Upper lobe of left lung (tissue), 6 donors: ENCODE measurements around the gene CRYZL1. TPM values are rescaled to one million over a fixed set of nuclear protein-coding genes. Genes with fewer than 3 reads are reported as not detected.
A peak's percentile ranks its signal among the peaks of the same experiment; 100 is the strongest.

Experiments
- ATAC-seq, 2 donors: fragments of 200-7000 bp; cut with Tn5 transposase; one replicate each; pipeline ENCODE4 v1.9.1; 2022; ENCODE audit warnings: mild to moderate bottlenecking in 2 of 2, moderate library complexity in 2 of 2; ENCODE audit not compliant: low FRiP score in 2 of 2
- DNase-seq, 2 donors: peaks; one replicate each; pipeline ENCODE4 v3.0.0-alpha.2; 2019 to 2020
- H3K27ac ChIP-seq, 4 donors: fragments of 200-600 bp; sonication (generic); one replicate each; pipeline ENCODE4 v1.5.1; 2016 to 2019
- H3K27me3 ChIP-seq, 4 donors: fragments of 200-600 bp; sonication (generic); one replicate each; pipeline ENCODE4 v1.5.1; 2017 to 2019
- H3K36me3 ChIP-seq, 4 donors: fragments of 200-600 bp; sonication (generic); one replicate each; pipeline ENCODE4 v1.5.1; 2016 to 2019
- H3K4me1 ChIP-seq, 4 donors: fragments of 200-600 bp; sonication (generic); one replicate each; pipeline ENCODE4 v1.5.1; 2018 to 2019
- H3K4me3 ChIP-seq, 4 donors: fragments of 200-600 bp; sonication (generic); one replicate each; pipeline ENCODE4 v1.5.1; 2017 to 2019; ENCODE audit warnings: mild to moderate bottlenecking in 2 of 4, moderate library complexity in 1 of 4
- H3K9me3 ChIP-seq, 4 donors: fragments of 200-600 bp; sonication (generic); one replicate each; pipeline ENCODE4 v1.5.1; 2018 to 2019
- CTCF ChIP-seq, 6 experiments: fragments of 450-650 bp in 4 of 6; fragments of 200-600 bp in 2 of 6; sonication (generic) in 2 of 6; IDR thresholded peaks; one replicate each; pipeline ENCODE4 v1.5.1; 2016 to 2019; ENCODE audit warnings: antibody characterized with exemption in 6 of 6
- EP300 ChIP-seq, 4 donors: sonication (generic); formaldehyde crosslinking; IDR thresholded peaks; one replicate each; pipeline ENCODE4 v1.5.1; 2017; ENCODE audit warnings: antibody characterized with exemption in 4 of 4, control low read depth in 2 of 4
- POLR2A ChIP-seq, 4 donors: fragments of 450-650 bp; IDR thresholded peaks; one replicate each; pipeline ENCODE4 v1.5.1; 2016 to 2017; ENCODE audit warnings: antibody characterized with exemption in 4 of 4, mild to moderate bottlenecking in 2 of 4
- POLR2AphosphoS5 ChIP-seq, 2 donors: sonication (generic); formaldehyde crosslinking; IDR thresholded peaks; one replicate each; pipeline ENCODE4 v1.5.1; 2017; ENCODE audit warnings: antibody characterized with exemption in 2 of 2
- WGBS, 2 donors: methylation state at CpG; one replicate each; pipeline ENCODE4 v1.1.5; 2017 to 2018; 5-methylcytosine and 5-hydroxymethylcytosine counted together
- total RNA-seq, 6 donors: library from RNA; depleted of rRNA in 4 of 6; stranded (reverse); fragments of >200 nt in 4 of 6; gene quantifications; one replicate each; pipeline versions ENCODE4 v1.1.0 to v1.2.1, GENCODE V29; 2016 to 2021
- donor health status: DM: no; HTN: no; CAD: no; lungs with moderate emphysema.
- donor health status: DM: no; HTN: yes; CAD: no; lungs with severe emphysema.

Gene CRYZL1
- total RNA-seq, 6 donors from 2014 or later: 20.2 to 80.7 (median 31.7) TPM

DNA sequence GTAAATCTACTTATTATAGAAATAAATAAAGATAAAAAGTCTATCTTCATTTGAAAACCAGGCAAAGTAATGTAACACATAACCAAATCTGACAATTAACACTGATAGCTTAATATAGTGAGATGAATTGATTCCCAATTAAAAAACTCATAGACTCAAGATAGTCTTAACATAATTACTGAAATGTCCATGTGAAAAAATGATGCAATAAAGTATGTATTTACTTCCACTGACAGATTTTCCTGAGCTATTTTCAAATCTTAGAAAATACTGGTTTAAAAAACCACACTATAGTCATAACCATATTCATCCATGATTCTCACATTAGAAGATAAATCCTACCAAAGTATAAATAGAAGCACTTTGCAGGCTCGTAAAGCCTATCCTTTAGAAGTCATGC lies 43.5 kb downstream of the CRYZL1 start:
- no peak for DNase-seq
- no peak overlapping the region for H3K27ac ChIP-seq
- 69 to 83% methylated on average over 1 of the region's 1 CpG for WGBS, 2 donors
- no peak for ATAC-seq
- no peak overlapping the region for H3K4me3 ChIP-seq
- no peaks in the 10 kb centered on the region for H3K9me3 ChIP-seq
- no peaks in the 10 kb centered on the region for H3K4me1 ChIP-seq
- peaks cover 7 to 90% (median 39%) of the 10 kb centered on the region in 4 donors for H3K36me3 ChIP-seq
- H3K27me3 ChIP-seq: no peaks in the 10 kb centered on the region
- TF ChIP-seq EP300 (IDR thresholded peaks at IDR 0.05) (no peak), POLR2A (IDR thresholded peaks at IDR 0.05) (no peak), POLR2AphosphoS5 (IDR thresholded peaks at IDR 0.05) (no peak), CTCF (IDR thresholded peaks at IDR 0.05) (no peak)

- peak; percentile 88 to 99 for DNase-seq
- TF ChIP-seq EP300 (IDR thresholded peaks at IDR 0.05): no peak
- peak in 3 of 4 donors; percentile 42 to 77 (median 75) for TF ChIP-seq POLR2A (IDR thresholded peaks at IDR 0.05)
- TF ChIP-seq CTCF (IDR thresholded peaks at IDR 0.05): peak in 2 of 6 experiments; percentile 20 to 45
- peak; percentile 37 to 61 for TF ChIP-seq POLR2AphosphoS5 (IDR thresholded peaks at IDR 0.05)
- peak within 1 kb of the TSS; percentile 83 to 91 (median 90) for H3K27ac ChIP-seq
- H3K4me3 ChIP-seq: peak within 1 kb of the TSS; percentile 27 to 97 (median 92)
- ATAC-seq: peak; percentile 96 to 99
- H3K9me3 ChIP-seq: no peaks in the 10 kb centered on the region
- H3K27me3 ChIP-seq: no peaks in the 10 kb centered on the region
- peaks cover 4 to 13% (median 9%) of the 10 kb centered on the region in 4 donors for H3K4me1 ChIP-seq
- peaks cover 0 to 8% (median 0%) of the 10 kb centered on the region in 4 donors for H3K36me3 ChIP-seq
- WGBS, 2 donors: 0 to 1% methylated on average over 14 to 33 of the region's 78 CpGs
Measured at GRCh38 chr21:33588485-33589335, 52.8 kb downstream of the CRYZL1 start, which contains the start of gene DONSON. DONSON (minus strand) TSS chr21:33588684; CDS start chr21:33588641, 43 bp downstream.

- H3K9me3 ChIP-seq: no peaks in the 10 kb centered on the region
- no peak for TF ChIP-seq EP300 (IDR thresholded peaks at IDR 0.05)
- TF ChIP-seq POLR2A (IDR thresholded peaks at IDR 0.05): no peak
- no peak for TF ChIP-seq POLR2AphosphoS5 (IDR thresholded peaks at IDR 0.05)
- no peak for TF ChIP-seq CTCF (IDR thresholded peaks at IDR 0.05)
- WGBS, 2 donors: 2 to 3% methylated on average over 19 to 38 of the region's 57 CpGs
- ATAC-seq (peak; percentile 55 to 65), DNase-seq (peak in 1 of 2 donors; percentile 22)
- H3K36me3 ChIP-seq: peaks cover 0 to 2% (median 0%) of the 10 kb centered on the region in 4 donors
- H3K4me1 ChIP-seq: peaks cover 4 to 13% (median 9%) of the 10 kb centered on the region in 4 donors
- H3K27me3 ChIP-seq: no peaks in the 10 kb centered on the region
- peak overlapping the region; percentile 27 to 97 (median 92) for H3K4me3 ChIP-seq
- H3K27ac ChIP-seq: peak overlapping the region; percentile 83 to 91 (median 90)
Measured at GRCh38 chr21:33587792-33588484, 53.6 kb downstream of the CRYZL1 start.

DNA sequence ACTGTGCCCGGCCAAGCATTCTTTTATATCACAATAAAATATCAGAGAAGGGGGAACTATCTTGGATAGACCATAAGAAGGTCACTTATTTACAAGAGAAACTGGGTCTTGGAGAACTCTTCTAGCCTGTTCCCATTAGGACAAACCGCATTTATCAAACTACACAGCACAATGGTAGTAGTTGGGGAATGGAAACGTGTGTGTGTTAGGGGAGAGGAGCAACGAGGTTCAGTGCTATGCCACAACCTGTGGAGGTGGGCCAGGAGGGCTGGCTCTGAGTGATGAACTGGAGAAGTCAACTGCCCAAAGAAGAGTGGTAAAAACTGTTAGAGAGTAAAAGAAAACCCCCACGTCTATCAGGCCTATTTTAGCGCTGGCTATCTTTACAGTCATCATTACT lies 54.6 kb downstream of the CRYZL1 start:
- WGBS, 2 donors: 81 to 87% methylated on average over 6 of the region's 6 CpGs
- DNase-seq (no peak), ATAC-seq (no peak)
- H3K36me3 ChIP-seq: peaks cover 0 to 2% (median 0%) of the 10 kb centered on the region in 4 donors
- H3K4me3 ChIP-seq: no peak overlapping the region
- TF ChIP-seq POLR2A (IDR thresholded peaks at IDR 0.05) (no peak), EP300 (IDR thresholded peaks at IDR 0.05) (no peak), POLR2AphosphoS5 (IDR thresholded peaks at IDR 0.05) (no peak), CTCF (IDR thresholded peaks at IDR 0.05) (no peak)
- no peaks in the 10 kb centered on the region for H3K27me3 ChIP-seq
- H3K4me1 ChIP-seq: peaks cover 4 to 13% (median 9%) of the 10 kb centered on the region in 4 donors
- no peaks in the 10 kb centered on the region for H3K9me3 ChIP-seq
- no peak overlapping the region for H3K27ac ChIP-seq
